H1 (cell line): ENCODE data around the gene SLC9A7. TPM values are rescaled to one million over a fixed set of nuclear protein-coding genes. Genes with fewer than 3 reads are reported as not detected.

Source experiments
- CTCF ChIA-PET: fragments of 300-600 bp; sonication (Branson Sonifier 250); formaldehyde crosslinking; loops from one replicate; lab custom pipeline; 2021; ENCODE audit not compliant: partially characterized antibody; lab: Charles Lee
- POLR2A ChIA-PET: fragments of 300-600 bp; sonication (Branson Sonifier 250); formaldehyde crosslinking; loops from one replicate; lab custom pipeline; 2021; ENCODE audit warnings: inconsistent platforms; ENCODE audit not compliant: partially characterized antibody; lab: Charles Lee
- DNase-seq, 2 experiments: peaks; one replicate each; pipeline versions ENCODE4 v3.0.0 to v3.0.0-alpha.2; 2010 to 2022; ENCODE audit warnings: low spot score in 2 of 2, low read depth in 1 of 2, mixed read lengths in 1 of 2
- FAIRE-seq: peaks from 2 replicates; lab custom pipeline; 2011; peaks lifted over from hg19 to GRCh38; lab: Jason Lieb, UNC
- H2AFZ ChIP-seq: 2 replicates; pipeline ENCODE4 v1.8.1; 2012; ENCODE audit warnings: low read length, inconsistent platforms
- H2AK5ac ChIP-seq: 2 replicates; pipeline ENCODE4 v1.6.1; 2013; ENCODE audit warnings: low read depth, low read length
- H2BK120ac ChIP-seq: replicated peaks from 2 replicates; pipeline ENCODE3; 2013; ENCODE audit warnings: low read depth, low read length, inconsistent platforms
- H2BK12ac ChIP-seq: 2 replicates; pipeline ENCODE4 v1.6.1; 2013; ENCODE audit warnings: low read depth, low read length
- H2BK15ac ChIP-seq: 2 replicates; pipeline ENCODE4 v1.6.1; 2013; ENCODE audit warnings: low read length
- H2BK20ac ChIP-seq: 2 replicates; pipeline ENCODE4 v1.6.1; 2013; ENCODE audit warnings: low read length
- H2BK5ac ChIP-seq: 2 replicates; pipeline ENCODE4 v1.6.1; 2013; ENCODE audit warnings: low read depth, low read length
- H3K14ac ChIP-seq: 2 replicates; pipeline ENCODE4 v1.6.1; 2013; ENCODE audit warnings: inconsistent platforms; ENCODE audit not compliant: insufficient read length
- H3K18ac ChIP-seq: 2 replicates; pipeline ENCODE4 v1.6.1; 2013; ENCODE audit warnings: low read length; ENCODE audit errors: extremely low read depth
- H3K23ac ChIP-seq: 2 replicates; pipeline ENCODE4 v1.6.1; 2013; ENCODE audit warnings: inconsistent platforms; ENCODE audit not compliant: insufficient read length
- H3K23me2 ChIP-seq: 2 replicates; pipeline ENCODE4 v1.6.1; 2013; ENCODE audit warnings: low read depth, low read length
- H3K27ac ChIP-seq: 2 replicates; pipeline ENCODE4 v1.6.1; 2011; ENCODE audit warnings: low read depth, low read length, inconsistent platforms
- H3K27me3 ChIP-seq, 4 experiments: replicated peaks in 1 of 4; 1 replicate in 1 of 4; 2 replicates in 3 of 4; pipeline versions ENCODE4 v1.6.1 to v1.8.1; 2011 to 2013; ENCODE audit warnings: low read length in 3 of 4, mild to moderate bottlenecking in 3 of 4, inconsistent platforms in 2 of 4, mixed read lengths in 2 of 4, moderate library complexity in 1 of 4; ENCODE audit not compliant: control insufficient read depth in 3 of 4, insufficient read depth in 3 of 4; ENCODE audit errors: extremely low read depth in 1 of 4
- H3K36me3 ChIP-seq, 4 experiments: 2 replicates each; pipeline versions ENCODE4 v1.6.1 to v1.8.1; 2011 to 2013; ENCODE audit warnings: mild to moderate bottlenecking in 4 of 4, low read length in 3 of 4, moderate library complexity in 2 of 4, control low read depth in 1 of 4, inconsistent platforms in 1 of 4; ENCODE audit not compliant: insufficient read depth in 4 of 4, control insufficient read depth in 2 of 4
- H3K4ac ChIP-seq: replicated peaks from 2 replicates; pipeline ENCODE3; 2013; ENCODE audit warnings: low read length, low read depth, mixed read lengths, inconsistent platforms; ENCODE audit not compliant: insufficient read length
- H3K4me1 ChIP-seq, 4 experiments: replicated peaks in 1 of 4; 1 replicate in 1 of 4; 2 replicates in 3 of 4; pipeline versions ENCODE4 v1.6.1 to v1.8.1; 2011 to 2013; ENCODE audit warnings: low read length in 3 of 4, inconsistent platforms in 2 of 4, mixed read lengths in 1 of 4; ENCODE audit not compliant: insufficient read depth in 4 of 4, control insufficient read depth in 3 of 4
- H3K4me2 ChIP-seq, 2 experiments: 2 replicates each; pipeline versions ENCODE4 v1.6.1 to v1.8.1; 2011 to 2013; ENCODE audit warnings: low read depth in 2 of 2, low read length in 2 of 2, control low read depth in 1 of 2, inconsistent platforms in 1 of 2, mild to moderate bottlenecking in 1 of 2; ENCODE audit not compliant: insufficient read depth in 1 of 2
- H3K4me3 ChIP-seq, 4 experiments: fragments of 200-600, 300-600 bp in 1 of 4; sonication (generic), shearing (Covaris generic), sonication (Bioruptor Twin) in 1 of 4; 2 replicates each; pipeline versions ENCODE4 v1.5.1 to v1.8.1; 2011 to 2016; ENCODE audit warnings: low read length in 4 of 4, low read depth in 3 of 4, control low read depth in 2 of 4, inconsistent platforms in 2 of 4, mild to moderate bottlenecking in 2 of 4, mixed read lengths in 1 of 4, moderate library complexity in 1 of 4; ENCODE audit not compliant: insufficient read depth in 2 of 4; ENCODE audit errors: extremely low read depth in 1 of 4
- H3K56ac ChIP-seq: replicated peaks from 2 replicates; pipeline ENCODE3; 2013; ENCODE audit warnings: low read depth, mild to moderate bottlenecking, mixed read lengths, low read length, inconsistent platforms; ENCODE audit not compliant: insufficient read length
- H3K79me1 ChIP-seq: 2 replicates; pipeline ENCODE4 v1.6.1; 2013; ENCODE audit warnings: low read depth, low read length, control low read depth
- H3K79me2 ChIP-seq, 2 experiments: 2 replicates each; pipeline versions ENCODE4 v1.6.1 to v1.8.1; 2012 to 2013; ENCODE audit warnings: low read length in 2 of 2, mild to moderate bottlenecking in 2 of 2, inconsistent platforms in 1 of 2; ENCODE audit not compliant: insufficient read depth in 2 of 2, control insufficient read depth in 1 of 2
- H3K9ac ChIP-seq, 4 experiments: replicated peaks in 1 of 4; 1 replicate in 1 of 4; 2 replicates in 3 of 4; pipeline versions ENCODE4 v1.6.1 to v1.8.1; 2011 to 2013; ENCODE audit warnings: low read depth in 3 of 4, low read length in 3 of 4, control low read depth in 2 of 4, mild to moderate bottlenecking in 2 of 4, moderate library complexity in 2 of 4, inconsistent platforms in 1 of 4; ENCODE audit errors: extremely low read depth in 1 of 4
- H3K9me3 ChIP-seq, 2 experiments: 2 replicates each; pipeline versions ENCODE4 v1.6.1 to v1.8.1; 2012 to 2013; ENCODE audit warnings: mild to moderate bottlenecking in 2 of 2, moderate library complexity in 2 of 2, control low read depth in 1 of 2, inconsistent platforms in 1 of 2, low read depth in 1 of 2, low read length in 1 of 2, mixed read lengths in 1 of 2; ENCODE audit not compliant: insufficient read depth in 2 of 2
- H4K20me1 ChIP-seq, 2 experiments: replicated peaks in 1 of 2; 2 replicates each; pipeline versions ENCODE3 to v1.8.1; 2011 to 2013; ENCODE audit warnings: inconsistent platforms in 2 of 2, low read length in 2 of 2, mild to moderate bottlenecking in 1 of 2; ENCODE audit not compliant: insufficient read depth in 2 of 2, control insufficient read depth in 1 of 2
- H4K5ac ChIP-seq: 2 replicates; pipeline ENCODE4 v1.6.1; 2013; ENCODE audit warnings: low read length, low read depth, mixed read lengths, inconsistent platforms; ENCODE audit not compliant: insufficient read length
- H4K8ac ChIP-seq: 2 replicates; pipeline ENCODE4 v1.8.0; 2013; ENCODE audit warnings: mild to moderate bottlenecking, moderate library complexity, low read length, inconsistent platforms; ENCODE audit not compliant: insufficient read depth; ENCODE audit errors: extremely low read depth
- H4K91ac ChIP-seq: replicated peaks from 2 replicates; pipeline ENCODE3; 2013; ENCODE audit warnings: low read length, mixed read lengths, inconsistent platforms; ENCODE audit not compliant: insufficient read length
- ASH2L ChIP-seq: fragments of 200-600, 300-600 bp; sonication (generic); IDR thresholded peaks from one replicate; pipeline ENCODE4 v1.7.1; 2017; ENCODE audit warnings: low read length
- BACH1 ChIP-seq: IDR thresholded peaks from 2 replicates; pipeline ENCODE4 v1.6.1; 2012; ENCODE audit warnings: low read length, improper control_type of control experiment
- BCL11A ChIP-seq, 2 experiments: IDR thresholded peaks; one replicate each; pipeline ENCODE4 v1.6.1; 2011; ENCODE audit warnings: low read depth in 2 of 2, low read length in 2 of 2, mild to moderate bottlenecking in 2 of 2
- CHD1 ChIP-seq: IDR thresholded peaks from 2 replicates; pipeline ENCODE4 v1.6.1; 2012; ENCODE audit warnings: low read depth, low read length, improper control_type of control experiment
- EP300 ChIP-seq, 2 experiments: IDR thresholded peaks; 1 replicate in 1 of 2; 2 replicates in 1 of 2; pipeline ENCODE4 v1.6.1; 2011 to 2012; ENCODE audit warnings: low read depth in 2 of 2, low read length in 2 of 2, mild to moderate bottlenecking in 2 of 2, borderline replicate concordance in 1 of 2, inconsistent platforms in 1 of 2, moderate library complexity in 1 of 2
- FOSL1 ChIP-seq: IDR thresholded peaks from 2 replicates; pipeline ENCODE4 v1.6.1; 2011; ENCODE audit warnings: mild to moderate bottlenecking, low read depth, low read length, moderate library complexity; ENCODE audit not compliant: insufficient read depth
- GTF2F1 ChIP-seq: IDR thresholded peaks from 2 replicates; pipeline ENCODE4 v1.6.1; 2012; ENCODE audit warnings: low read depth, low read length, improper control_type of control experiment, borderline replicate concordance
- MAFK ChIP-seq: IDR thresholded peaks from 2 replicates; pipeline ENCODE4 v1.6.1; 2012; ENCODE audit warnings: low read depth, mild to moderate bottlenecking, improper control_type of control experiment, low read length
- NANOG ChIP-seq: IDR thresholded peaks from 2 replicates; pipeline ENCODE4 v1.6.1; 2011; ENCODE audit warnings: low read length, low read depth, mild to moderate bottlenecking, inconsistent platforms; ENCODE audit not compliant: insufficient read depth, poor library complexity, severe bottlenecking
- NRF1 ChIP-seq: IDR thresholded peaks from 2 replicates; pipeline ENCODE4 v1.6.1; 2011; ENCODE audit warnings: mild to moderate bottlenecking, low read depth, low read length, improper control_type of control experiment
- RBBP5 ChIP-seq: IDR thresholded peaks from 2 replicates; pipeline ENCODE4 v1.7.1; 2012; ENCODE audit warnings: low read depth, mild to moderate bottlenecking, inconsistent platforms, low read length, moderate library complexity, borderline replicate concordance
- RNF2 ChIP-seq: fragments of 200-900, 300-1000 bp; sonication (generic); IDR thresholded peaks from 2 replicates; pipeline ENCODE4 v1.7.1; 2016; ENCODE audit warnings: borderline replicate concordance, low read depth, mild to moderate bottlenecking, antibody characterized with exemption, low read length; ENCODE audit not compliant: poor library complexity, severe bottlenecking; ENCODE audit errors: missing control alignments
- TEAD4 ChIP-seq: IDR thresholded peaks from 2 replicates; pipeline ENCODE4 v1.6.1; 2012; ENCODE audit warnings: low read depth, low read length, inconsistent platforms, mixed read lengths
- WGBS, 2 experiments: shearing (Covaris generic) in 1 of 2; methylation state at CpG; one replicate each; pipeline versions ENCODE4 v1.1.6 to v1.1.7; 2013 to 2015; ENCODE audit warnings: low lambda C conversion rate in 2 of 2, mixed read lengths in 2 of 2, inconsistent platforms in 1 of 2, low coverage in 1 of 2, missing lambda C conversion rate in 1 of 2; ENCODE audit not compliant: insufficient replicate concordance in 2 of 2, insufficient coverage in 1 of 2, insufficient read length in 1 of 2; ENCODE audit errors: extremely low coverage in 1 of 2, missing lambda C conversion rate in 1 of 2; 5-methylcytosine and 5-hydroxymethylcytosine counted together
- polyA plus RNA-seq, 7 experiments: library from polyadenylated mRNA; depleted of rRNA in 3 of 7; stranded (reverse) in 5 of 7; unstranded in 2 of 7; fragments of >200 nt in 5 of 7; fragments of 200-250 nt in 2 of 7; gene quantifications; 1 replicate in 5 of 7; 2 replicates in 1 of 7; 4 replicates in 1 of 7; pipeline versions ENCODE4 v1.2.1 to v1.2.3, GENCODE V29; 2011 to 2013; ENCODE audit warnings: missing spikeins in 2 of 7, mixed read lengths in 2 of 7
- total RNA-seq: library from RNA; stranded (reverse); fragmentation: NEBNext Ultra II Directional; extraction: Animal tissue kit (Norgen Biotek cat#: 25700); gene quantifications from 2 replicates; pipeline ENCODE4 v1.2.1, GENCODE V29; 2021
- TF ChIP-seq, protein P1 (sequence below): IDR thresholded peaks from 2 replicates; pipeline ENCODE4 v1.6.1; 2012; ENCODE audit warnings: inconsistent platforms

SLC9A7 gene
- total and polyA plus RNA-seq, 2 of the 8 experiments (the other 6 are each of a cell fraction or from before 2014, with no cell fraction given), result 6.7 to 17.2 TPM

DNA sequence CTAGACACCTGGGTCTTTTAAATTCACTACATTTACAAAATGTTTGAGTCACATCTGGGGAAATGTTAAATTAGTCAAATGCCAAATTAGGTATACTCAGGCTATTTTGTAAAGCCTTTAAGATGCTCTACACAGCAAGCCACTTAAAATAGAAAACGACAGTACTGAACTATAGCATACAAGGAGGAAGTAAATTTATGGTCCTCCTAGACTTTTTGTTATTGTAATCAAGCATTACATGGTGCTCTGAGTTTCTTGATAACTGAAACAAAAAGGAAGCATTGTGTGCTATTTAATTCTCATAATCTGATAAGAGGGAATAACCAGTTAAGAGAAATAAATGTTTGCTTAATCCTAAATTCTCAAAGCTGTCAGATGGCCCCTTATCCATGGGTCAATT, 46.2 kb downstream of the SLC9A7 start:
- Histone ChIP-seq H3K18ac (no peak overlapping the region), H3K4me3 (no peak overlapping the region), H2BK120ac (no peak overlapping the region), H3K27me3 (no peaks in the 10 kb centered on the region), H3K9me3 (no peaks in the 10 kb centered on the region), H3K4ac (no peak overlapping the region), H3K9ac (no peak overlapping the region), H3K23ac (no peak overlapping the region), H2AFZ (no peak overlapping the region), H4K8ac (no peak overlapping the region), H2BK20ac (no peak overlapping the region), H2BK12ac (no peak overlapping the region), H3K56ac (no peak overlapping the region), H4K5ac (no peak overlapping the region), H3K79me1 (no peaks in the 10 kb centered on the region), H3K79me2 (peaks cover 0 to 12% of the 10 kb centered on the region in 2 experiments; a peak in 1 of 4 replicates), H3K27ac (no peak overlapping the region), H2AK5ac (no peak overlapping the region), H4K91ac (no peak overlapping the region), H3K4me2 (no peak overlapping the region), H3K23me2 (no peaks in the 10 kb centered on the region), H2BK15ac (no peak overlapping the region), H2BK5ac (no peak overlapping the region), H3K4me1 (peaks cover 0 to 4% (median 0%) of the 10 kb centered on the region in 4 experiments; a peak in 2 of 7 replicates), H3K14ac (no peak overlapping the region), H3K36me3 (no peaks in the 10 kb centered on the region), H4K20me1 (no peaks in the 10 kb centered on the region)
- DNase-seq (no peak), FAIRE-seq (no peak)
- WGBS, 2 experiments, result 79% methylated on average over 1 of the region's 1 CpG; no CpG with 5 or more reads in 1 of the 2 experiments
- CTCF ChIA-PET, result no interaction called here
- POLR2A ChIA-PET, result no interaction called here
- TF ChIP-seq BCL11A (IDR thresholded peaks at IDR 0.05; ENCODE audit: low read depth in 2 of 2, low read length in 2 of 2), result no peak
- no peak for TF ChIP-seq TEAD4
- TF ChIP-seq FOSL1, result no peak
- TF ChIP-seq MAFK, result no peak
- TF ChIP-seq NANOG, result no peak
- TF ChIP-seq NRF1, result no peak
- no peak for TF ChIP-seq GTF2F1
- no peak for TF ChIP-seq CHD1
- no peak for TF ChIP-seq ASH2L
- TF ChIP-seq EP300 (IDR thresholded peaks at IDR 0.05; ENCODE audit: borderline replicate concordance in 1 of 2, low read depth in 2 of 2, low read length in 2 of 2), result no peak
- no peak for TF ChIP-seq BACH1
- TF ChIP-seq, protein P1, sequence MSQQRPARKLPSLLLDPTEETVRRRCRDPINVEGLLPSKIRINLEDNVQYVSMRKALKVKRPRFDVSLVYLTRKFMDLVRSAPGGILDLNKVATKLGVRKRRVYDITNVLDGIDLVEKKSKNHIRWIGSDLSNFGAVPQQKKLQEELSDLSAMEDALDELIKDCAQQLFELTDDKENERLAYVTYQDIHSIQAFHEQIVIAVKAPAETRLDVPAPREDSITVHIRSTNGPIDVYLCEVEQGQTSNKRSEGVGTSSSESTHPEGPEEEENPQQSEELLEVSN, result no peak
- no peak for TF ChIP-seq RNF2
- TF ChIP-seq RBBP5, result no peak
